Activated CD4-positive, alpha-beta T cell treated with anti-CD3 and anti-CD28 coated beads, Interleukin-10, Interleukin-2, amounts not matched to agents 100 ng/mL and 50 ng/mL, durations not matched to agents 16 hours and 8 hours (primary cell): ENCODE data around the gene TNFAIP6.
"Not testable (repeated sequence)": the region's sequence is repeated elsewhere in the genome, so short reads cannot be mapped to it uniquely, and the experiment has no call there.

Experiments
- DNase-seq: peaks from one replicate; pipeline ENCODE4 v3.0.0-alpha.2; 2020

Gene TNFAIP6, protein sequence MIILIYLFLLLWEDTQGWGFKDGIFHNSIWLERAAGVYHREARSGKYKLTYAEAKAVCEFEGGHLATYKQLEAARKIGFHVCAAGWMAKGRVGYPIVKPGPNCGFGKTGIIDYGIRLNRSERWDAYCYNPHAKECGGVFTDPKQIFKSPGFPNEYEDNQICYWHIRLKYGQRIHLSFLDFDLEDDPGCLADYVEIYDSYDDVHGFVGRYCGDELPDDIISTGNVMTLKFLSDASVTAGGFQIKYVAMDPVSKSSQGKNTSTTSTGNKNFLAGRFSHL

DNA sequence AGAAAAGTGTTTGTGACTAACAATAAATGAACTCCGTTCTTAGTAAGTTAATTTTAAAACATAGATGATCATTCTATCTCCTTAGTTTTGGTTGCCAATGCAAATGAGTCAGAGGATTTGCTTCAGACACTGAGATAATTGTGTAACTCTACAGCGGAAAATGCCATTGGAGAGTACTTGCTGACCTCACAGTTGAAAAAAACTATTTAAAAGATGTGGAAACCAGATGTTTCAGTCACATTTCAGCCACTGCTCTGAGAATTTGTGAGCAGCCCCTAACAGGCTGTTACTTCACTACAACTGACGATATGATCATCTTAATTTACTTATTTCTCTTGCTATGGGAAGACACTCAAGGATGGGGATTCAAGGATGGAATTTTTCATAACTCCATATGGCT is at the start of gene TNFAIP6:
Gene TNFAIP6 (plus strand): TSS at position 234 of the 400 bp plus-strand sequence. CDS start 75 bp downstream, at position 309.
- no peak for DNase-seq

DNA sequence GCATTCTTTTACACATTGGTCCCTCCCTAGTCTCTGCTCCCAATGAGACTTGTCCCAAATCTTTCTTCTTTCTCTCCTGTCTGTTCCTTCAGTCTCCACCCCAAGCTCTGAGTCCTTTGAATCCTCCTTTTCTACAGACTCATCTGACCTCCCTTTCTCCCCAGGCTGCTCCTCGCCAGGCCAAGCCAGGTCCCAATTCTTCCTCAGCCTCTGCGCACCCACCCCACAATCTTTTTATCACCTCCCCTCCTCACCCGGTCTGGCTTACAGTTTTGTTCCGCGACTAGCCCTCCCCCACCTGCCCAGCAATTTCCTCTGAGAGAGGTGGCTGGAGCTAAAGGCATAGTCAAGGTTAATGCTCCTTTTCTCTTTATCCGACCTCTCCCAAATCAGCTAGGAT is 47.1 kb upstream of the TNFAIP6 start:
- not testable (repeated sequence) for DNase-seq

DNA sequence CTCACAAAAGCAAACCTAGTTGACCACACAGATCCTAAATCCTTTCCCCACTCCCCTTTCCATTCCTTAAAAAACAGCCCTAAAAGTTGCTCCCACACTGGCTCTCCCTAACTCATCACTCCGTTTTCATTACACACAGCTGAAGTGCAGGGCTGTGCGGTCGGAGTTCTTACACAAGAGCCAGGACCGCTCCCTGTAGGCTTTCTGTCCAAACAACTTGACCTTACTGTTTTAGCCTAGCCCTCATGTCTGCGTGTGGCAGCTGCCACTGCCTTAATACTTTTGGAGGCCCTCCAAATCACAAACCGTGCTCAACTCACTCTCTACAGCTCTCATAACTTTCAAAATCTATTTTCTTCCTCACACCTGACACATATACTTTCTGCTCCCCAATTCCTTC is 45.0 kb upstream of the TNFAIP6 start:
- DNase-seq: not testable (repeated sequence)

DNA sequence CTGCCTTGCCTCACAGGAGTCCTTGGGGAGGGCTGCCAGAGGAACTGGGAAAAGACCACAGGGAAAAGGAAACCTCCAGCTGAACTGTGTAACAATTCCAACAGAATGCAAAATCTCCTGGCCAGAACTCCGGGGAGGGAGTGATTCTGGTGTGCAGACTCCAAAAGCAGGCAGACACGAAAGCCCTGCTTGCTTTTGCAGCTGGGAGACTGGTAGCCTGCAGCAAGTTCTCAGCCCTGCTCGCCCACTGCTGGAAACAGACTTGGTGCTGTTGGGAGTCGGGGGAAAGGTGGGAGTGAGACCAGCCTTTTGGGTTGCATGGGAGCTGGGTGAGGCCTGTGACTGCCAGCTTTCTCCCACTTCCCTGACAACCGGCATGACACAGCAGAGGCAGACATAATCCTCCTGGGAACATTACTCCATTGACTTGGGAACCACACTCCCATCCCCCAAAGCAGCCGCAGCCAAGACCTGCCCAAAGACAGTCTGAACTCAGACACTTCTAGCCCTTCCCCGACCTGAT is 42.0 kb upstream of the TNFAIP6 start:
- no peak for DNase-seq

DNA sequence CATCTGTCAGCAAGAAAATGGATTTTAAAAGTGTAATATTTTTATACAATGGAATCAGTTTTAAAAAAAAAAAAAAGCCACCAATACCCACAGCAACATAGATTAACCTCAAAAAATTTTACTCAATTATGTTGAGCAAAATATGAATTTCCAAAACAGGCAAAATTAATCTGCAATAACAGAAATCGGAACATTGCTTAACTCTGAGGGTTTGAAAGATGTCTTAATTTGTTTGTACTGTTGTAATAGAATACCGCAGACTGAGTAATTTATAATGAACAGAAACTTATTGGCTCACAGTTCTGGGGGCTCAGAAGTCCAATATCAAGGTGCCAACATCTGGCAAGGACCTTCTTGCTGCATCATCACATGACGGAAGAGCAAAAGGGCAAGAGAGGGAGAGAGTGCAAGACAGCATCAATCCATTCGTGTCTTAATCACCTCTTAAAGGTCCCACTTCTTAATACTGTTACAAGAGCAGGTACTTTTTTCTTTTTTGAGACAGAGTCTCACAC is 31.8 kb upstream of the TNFAIP6 start:
- no peak for DNase-seq

DNA sequence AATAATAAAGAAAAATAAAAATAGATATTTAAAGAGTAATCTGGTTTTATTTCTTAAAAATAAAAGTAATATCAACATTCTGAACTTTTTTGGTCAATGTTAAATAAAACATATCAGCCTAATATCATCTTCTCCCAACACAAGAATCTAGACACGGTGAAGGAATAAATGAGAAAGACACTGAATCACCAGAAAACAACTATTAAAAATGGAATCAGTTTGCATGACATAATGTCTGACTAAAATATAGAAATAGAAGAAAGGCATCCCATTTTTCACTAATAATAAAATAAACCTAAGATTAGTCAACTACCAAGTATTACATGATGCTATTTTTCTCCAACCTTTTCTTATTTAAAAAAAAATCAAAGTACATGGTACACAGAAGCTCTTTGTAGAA is 30.8 kb upstream of the TNFAIP6 start:
- no peak for DNase-seq

DNA sequence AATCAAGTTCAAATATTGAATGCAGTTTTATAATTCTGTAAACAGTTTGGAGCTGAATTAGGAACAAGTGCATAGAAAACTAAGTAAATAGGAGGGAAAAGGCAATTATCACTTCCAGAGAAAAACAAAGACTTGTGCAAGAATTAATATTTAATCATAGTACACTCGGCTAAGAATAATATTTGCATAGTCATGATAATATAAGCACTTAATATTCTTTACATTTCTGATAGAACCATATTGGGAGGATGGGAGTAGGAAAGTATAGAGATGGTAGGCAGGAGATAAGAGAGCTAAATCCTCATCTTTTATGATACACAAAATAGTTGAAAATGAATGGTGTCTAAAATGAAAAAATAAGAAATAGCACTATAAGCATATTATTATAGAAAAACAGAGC is 27.4 kb upstream of the TNFAIP6 start:
- DNase-seq: no peak

DNA sequence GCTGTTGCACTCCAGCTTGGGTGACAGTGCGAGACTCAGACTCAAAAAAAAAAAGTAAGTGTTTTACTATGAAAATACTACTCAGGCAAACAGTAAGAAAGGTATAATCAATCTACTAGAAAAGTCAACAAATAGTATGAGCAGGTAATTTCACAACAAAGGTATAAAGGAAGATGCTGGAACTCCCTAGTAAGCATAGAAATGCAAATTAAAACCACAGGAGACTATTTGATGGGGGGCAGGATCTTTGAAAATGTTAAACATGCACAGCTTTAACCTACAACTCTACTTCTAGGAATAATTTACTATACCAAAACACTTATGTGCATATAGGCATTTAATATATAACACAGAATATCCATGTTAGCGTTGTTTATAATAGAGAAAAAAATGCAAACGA is 24.3 kb upstream of the TNFAIP6 start:
- DNase-seq: no peak

DNA sequence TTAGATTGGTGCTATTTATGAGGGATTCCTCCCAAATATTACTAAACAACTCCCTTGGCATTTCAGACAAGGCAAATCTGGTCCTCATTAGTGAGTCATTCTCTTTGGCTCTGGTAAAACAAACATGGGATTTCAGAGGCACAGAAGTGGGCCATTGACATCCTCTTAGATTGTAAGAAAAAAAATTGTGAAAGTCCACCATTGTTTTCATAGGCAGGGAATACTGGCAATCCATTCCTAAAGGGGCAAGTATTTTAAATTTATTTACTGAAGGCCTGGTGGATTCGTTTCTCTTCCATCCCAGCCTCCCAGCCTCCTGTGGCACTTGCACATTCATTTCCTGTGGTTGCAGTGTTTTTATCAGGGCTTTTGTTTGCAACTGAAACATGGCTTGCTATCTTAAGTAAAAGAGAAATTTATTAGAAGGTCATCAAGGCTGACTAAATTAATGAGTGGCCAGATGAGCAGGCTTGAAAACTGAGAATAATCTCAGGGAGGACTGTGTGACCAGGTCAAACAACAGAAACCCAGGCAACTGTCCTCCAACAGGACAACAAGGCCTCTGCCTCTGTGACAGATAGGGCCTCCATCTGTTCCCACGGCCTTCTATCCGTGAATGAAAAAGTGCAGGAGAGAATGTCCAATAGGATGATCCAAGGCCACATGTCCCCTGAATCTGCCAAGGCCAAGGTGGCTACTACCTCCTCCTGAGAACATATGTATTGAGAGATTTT is 23.1 kb upstream of the TNFAIP6 start:
- DNase-seq: no peak

DNA sequence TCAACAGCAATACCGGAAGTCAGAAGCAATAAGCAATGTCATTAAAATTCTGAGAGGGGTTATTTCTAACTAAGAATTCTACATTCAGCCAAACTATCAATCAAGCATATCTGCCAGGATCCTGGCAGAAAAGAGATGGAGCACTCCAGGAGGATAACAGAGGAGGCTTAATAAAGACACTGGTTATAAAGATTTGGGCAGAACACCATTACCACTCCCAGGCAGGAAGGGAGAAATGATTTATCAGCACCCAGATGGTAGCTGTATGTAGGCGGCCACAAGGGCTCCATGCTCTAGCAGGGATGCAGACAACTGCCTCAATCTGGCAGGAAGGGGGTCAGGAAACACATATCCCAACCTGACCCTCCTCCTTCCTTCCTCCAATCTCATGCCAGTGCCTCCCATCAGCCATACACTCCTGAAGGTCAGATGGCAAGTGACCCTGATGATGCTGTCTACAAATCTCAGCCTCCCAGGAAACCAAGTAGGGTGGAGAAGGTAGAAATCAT is 20.5 kb upstream of the TNFAIP6 start:
- DNase-seq: no peak

DNA sequence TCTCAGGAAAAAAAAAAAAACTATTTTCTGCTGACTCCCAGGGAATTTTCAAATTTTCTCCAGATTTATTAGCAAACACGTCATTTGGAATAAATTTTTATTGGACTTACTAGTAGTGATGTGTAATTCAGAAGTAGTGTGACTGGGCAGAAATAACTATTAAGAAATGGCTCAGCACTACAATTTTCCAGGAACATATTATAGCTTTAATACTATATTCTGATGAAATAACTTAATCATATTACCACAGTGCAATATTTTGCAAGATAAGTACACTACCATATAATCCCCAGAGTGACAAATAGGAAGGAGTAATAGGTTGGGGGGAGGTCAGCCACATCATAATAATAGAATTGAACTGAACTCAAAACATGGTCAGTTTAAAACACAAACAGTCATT is 19.7 kb upstream of the TNFAIP6 start:
- DNase-seq: no peak

DNA sequence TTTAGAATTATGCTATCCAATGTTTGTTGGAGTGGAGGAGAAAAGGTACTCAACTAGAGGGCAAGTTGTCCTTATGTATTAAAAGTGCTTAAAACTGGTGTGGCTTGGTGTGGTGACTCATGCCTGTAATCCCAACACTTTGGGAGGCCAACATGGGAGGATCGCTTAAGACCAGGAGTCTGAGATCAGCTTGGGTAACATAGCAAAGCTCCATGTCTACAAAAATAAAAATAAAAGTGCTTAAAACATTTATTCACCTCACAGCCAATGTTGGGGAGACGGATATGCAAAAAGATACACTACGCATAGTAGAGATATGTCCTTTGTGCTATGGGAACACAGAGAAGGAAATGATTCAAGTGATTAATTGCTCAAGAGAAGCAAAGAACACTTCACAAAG is 19.3 kb upstream of the TNFAIP6 start:
- no peak for DNase-seq

DNA sequence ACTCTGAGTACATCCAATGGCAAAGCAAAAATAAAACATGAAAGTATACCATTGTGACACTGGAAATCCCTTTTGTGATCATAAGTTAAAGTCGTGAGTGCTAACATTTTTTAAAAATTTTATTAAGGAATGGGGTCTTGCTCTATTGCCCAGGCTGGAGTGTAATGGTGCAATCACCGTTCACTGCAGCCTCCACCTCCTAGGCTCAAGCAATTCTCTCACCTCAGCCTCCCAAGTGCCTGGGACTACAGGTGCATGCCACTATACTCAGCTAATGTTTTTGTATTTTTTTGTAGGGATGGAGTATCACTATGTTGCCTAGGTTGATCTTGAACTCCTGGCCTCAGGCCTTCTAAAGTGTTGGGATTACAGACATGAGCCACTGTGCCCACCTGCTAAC is 14.3 kb upstream of the TNFAIP6 start:
- DNase-seq: no peak

DNA sequence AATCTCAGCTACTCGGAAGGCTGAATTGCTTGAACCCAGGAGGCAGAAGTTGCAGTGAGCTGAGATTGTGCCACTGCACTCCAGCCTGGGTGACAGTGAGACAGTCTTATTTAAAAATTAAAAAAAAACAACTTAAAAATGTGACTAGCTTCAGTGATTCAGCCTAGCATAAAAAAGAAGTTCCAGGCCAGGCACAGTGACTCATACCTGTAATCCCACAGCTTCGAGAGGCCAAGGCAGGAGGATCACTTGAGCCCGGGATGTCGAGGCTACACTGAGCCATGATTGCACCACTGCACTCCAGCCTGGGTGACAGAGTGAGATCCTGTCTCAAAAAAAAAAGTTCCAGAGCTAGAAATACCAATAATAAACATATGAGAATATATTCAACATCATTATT is 13.2 kb upstream of the TNFAIP6 start:
- not testable (repeated sequence) for DNase-seq

DNA sequence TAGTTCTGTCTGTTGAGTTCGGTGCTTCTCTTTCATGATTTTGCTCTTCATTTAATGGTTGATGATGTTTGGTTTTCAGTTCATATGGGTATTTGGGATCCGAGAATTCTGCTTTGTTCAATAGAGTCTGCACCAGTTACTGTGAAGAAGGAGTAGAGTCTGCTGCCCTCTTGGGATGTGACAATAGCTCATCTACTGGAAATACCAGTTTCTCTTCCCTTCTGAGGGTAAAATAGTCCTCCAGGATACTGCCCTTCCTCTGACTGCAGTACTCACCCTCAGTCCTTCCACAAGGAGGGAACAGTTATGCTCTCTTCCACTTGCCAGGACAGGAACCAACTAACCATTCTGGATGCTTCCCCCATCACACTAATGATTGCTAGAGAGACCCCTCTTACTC is 12.5 kb upstream of the TNFAIP6 start:
- no peak for DNase-seq

DNA sequence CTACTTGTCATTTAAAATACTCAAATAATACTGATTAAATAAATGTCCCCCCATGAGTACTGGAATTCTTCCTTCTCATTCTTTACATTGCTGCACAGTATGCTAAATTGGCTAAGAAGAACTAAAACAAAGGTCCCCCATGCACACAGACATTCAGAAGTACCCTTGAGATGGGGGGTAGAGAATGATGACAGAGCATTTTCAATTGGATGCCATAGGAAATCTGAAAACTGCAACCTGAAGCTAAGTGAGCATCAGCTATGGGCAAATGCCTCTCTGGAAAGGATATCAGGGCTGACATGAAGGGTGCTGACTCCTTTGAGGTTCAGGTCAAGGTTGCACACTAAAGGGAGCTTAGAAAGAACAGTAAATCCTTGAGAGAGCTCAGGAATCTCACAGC is 10.1 kb upstream of the TNFAIP6 start:
- no peak for DNase-seq

DNA sequence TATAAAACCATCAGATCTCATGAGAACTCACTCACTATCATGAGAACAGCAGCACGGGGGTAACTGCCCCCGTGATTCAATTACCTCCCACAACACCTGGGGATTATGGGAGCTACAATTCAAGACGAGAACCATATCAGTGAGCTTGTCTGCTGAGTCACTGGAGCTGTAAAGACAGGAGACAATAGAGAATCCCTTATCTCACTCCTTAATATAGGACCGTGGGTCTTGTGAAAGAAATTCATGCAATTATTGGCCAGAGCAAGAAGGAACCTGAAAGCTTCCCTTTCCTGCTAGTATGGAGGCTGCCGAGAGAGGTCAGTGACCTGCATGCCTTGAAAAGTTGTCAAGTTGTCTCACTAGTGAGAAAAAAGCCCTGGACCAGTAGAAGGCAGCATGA is 9.5 kb upstream of the TNFAIP6 start:
- no peak for DNase-seq

DNA sequence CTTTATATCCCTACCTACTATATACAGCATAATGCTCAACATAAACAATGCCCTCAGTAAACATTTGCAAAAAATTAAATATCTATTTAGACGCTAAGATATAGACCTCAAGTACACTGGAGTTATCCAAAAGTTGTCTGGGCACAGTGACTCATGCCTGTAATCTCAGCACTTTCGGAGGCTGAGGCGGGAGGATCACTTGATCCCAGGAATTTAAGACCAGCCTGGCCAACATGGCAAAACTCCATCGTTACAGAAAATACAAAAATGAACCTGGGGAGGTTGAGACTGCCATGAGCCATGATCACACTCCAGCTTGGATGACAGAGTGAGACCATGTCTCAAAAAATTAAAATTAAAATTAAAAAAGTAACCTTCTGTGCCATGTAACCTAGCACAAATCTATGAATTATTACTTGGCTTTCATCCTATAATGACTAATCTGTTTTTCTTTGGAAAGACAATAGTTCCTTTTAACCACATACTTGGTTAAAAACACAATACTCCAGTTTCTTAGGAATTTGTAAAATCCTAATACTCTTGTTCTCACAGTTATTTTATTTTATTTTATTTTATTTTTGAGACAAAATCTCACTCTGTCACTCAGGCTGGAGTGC is 6.7 kb upstream of the TNFAIP6 start:
- DNase-seq: no peak

DNA sequence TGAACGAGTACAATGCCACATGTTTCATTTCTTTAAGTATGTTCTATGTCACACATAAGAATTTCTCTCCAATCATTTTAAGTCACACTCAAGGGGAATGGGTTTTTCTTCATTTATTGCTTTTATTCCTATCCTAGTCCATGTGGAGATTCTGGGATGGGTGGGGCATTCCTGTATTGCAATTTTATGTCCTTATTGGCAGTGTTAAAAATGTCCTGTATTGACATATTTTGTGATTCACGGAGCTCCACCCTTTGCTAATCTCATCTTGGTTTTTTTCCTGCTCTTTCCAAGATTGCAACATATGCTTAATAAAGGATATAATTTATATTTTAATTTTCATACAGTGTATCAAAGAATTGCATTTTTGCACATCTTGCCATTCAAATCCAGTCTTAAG is 3.4 kb upstream of the TNFAIP6 start:
- no peak for DNase-seq

DNA sequence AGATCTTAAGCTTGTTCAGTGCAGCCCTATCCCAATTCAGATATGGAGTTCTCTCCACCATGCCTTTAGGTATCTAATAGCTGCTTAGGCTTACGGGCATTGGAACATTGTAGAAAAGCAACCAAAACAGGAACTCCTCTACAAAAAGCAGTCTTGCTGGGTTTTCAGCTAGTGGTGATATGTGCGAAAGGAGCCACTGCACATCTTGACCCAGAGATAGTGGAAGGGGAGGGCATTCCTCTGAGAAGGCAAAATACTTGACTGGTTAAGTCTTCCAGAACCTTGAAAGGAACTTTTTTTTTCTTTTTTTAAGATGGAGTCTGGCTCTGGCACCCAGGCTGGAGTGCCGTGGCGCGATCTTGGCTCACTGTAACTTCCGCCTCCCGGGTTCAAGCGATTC is 2.6 kb upstream of the TNFAIP6 start:
- no peak for DNase-seq

DNA sequence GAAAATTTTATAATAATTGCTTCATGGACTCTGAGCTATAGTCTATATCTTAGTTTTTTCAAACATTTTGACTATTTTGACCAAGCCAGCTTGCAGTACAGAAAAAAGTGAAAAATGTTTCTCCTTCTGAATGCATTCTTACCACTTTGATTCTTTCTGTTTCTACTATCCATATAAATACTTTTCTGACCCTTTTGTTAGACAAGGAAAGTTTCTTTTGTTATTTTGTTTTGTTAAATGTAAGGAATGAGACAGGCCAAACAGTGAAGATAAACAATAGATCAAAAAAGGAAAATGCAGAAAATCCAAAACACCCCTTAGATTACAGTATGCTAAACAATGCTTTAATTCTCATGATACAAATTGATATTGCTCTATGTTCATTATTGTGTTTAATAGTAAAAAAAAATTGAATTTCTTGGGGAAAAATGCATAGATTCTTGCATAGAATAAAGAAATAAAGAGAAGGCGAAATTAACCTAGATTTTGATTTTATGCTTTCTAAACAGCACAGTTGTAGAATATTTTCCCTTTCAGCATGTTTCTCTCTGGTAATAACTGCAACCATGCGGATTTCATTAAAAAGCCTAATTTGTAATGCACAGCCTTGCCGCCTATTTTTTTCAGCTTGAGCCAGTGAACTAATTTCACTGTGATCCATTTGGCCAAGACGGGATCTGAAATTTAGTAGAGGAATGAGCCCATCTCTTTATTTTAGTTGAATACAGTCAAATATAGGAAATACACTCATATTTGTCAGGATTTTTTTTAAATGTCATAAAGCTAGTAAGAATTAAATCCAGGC is 976 bp downstream of the TNFAIP6 start:
- no peak for DNase-seq

DNA sequence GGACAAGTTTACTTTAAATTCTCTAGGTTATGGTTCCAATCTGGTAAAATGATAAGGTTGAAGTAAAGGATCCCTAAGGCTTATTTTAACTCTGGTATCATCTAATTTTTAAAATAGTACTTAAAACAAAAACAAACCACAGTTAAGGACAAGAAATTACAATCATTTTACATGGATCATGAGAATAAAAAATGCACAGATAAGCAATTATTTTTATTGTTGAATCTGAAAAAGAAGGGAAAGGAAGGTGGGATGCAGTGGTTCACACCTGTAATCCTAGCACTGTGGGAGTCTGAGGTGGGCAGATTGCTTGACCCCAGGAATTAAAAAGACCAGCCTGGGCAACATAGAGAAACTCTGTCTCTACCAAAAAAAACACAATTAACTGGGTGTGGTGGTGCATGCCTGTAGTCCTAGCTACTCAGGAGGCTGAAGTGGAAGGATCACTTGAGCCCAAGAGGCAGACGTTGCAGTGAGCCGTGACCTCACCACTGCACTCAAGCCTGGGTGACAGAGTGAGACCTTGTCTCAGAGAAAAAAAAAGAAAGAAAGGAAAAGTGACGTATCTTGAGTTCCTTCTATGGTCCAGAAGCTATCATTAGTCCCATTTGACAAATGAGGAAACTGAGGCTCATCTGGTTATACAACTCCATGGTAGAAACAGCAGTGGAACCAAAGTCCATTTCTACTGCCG is 2.5 kb downstream of the TNFAIP6 start:
- no peak for DNase-seq
